Cardiac fibroblast (primary cell): Measurements from ENCODE around the gene C4orf54.

Source experiments
- DNase-seq, 2 donors: peaks; one replicate each; pipeline versions ENCODE4 v3.0.0 to v3.0.0-alpha.2; 2010; ENCODE audit warnings: low read depth in 2 of 2
- H3K4me3 ChIP-seq, 2 donors: replicated peaks in 1 of 2; 1 replicate in 1 of 2; 2 replicates in 1 of 2; pipeline ENCODE4 v1.5.1; 2011; ENCODE audit warnings: low read depth in 2 of 2, low read length in 2 of 2, mild to moderate bottlenecking in 2 of 2, moderate library complexity in 1 of 2
- TF ChIP-seq, protein P1 (sequence below): IDR thresholded peaks from one replicate; pipeline ENCODE4 v1.5.1; 2011; ENCODE audit warnings: low read depth, mild to moderate bottlenecking, low read length, inconsistent platforms

Gene C4orf54

DNA sequence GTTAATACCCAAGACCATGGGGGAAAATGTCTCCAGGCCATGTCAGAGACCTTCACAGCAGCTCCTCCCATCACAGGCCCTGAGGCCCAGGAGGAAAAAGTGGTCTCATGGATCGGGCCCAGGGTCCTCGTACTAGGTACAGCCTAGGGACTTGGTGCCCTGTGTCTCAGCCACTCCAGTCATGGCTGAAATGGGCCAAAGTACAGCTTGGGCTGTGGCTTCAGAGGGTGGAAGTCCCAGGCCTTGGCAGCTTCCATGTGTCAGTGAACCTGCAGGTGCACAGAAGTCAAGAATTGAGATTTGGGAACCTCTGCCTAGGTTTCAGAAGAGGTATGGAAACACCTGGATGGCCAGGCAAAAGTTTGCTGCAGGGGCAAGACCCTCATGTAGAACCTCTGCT is 27.6 kb upstream of the C4orf54 start:
- TF ChIP-seq, protein P1, sequence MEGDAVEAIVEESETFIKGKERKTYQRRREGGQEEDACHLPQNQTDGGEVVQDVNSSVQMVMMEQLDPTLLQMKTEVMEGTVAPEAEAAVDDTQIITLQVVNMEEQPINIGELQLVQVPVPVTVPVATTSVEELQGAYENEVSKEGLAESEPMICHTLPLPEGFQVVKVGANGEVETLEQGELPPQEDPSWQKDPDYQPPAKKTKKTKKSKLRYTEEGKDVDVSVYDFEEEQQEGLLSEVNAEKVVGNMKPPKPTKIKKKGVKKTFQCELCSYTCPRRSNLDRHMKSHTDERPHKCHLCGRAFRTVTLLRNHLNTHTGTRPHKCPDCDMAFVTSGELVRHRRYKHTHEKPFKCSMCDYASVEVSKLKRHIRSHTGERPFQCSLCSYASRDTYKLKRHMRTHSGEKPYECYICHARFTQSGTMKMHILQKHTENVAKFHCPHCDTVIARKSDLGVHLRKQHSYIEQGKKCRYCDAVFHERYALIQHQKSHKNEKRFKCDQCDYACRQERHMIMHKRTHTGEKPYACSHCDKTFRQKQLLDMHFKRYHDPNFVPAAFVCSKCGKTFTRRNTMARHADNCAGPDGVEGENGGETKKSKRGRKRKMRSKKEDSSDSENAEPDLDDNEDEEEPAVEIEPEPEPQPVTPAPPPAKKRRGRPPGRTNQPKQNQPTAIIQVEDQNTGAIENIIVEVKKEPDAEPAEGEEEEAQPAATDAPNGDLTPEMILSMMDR = no peak
- H3K4me3 ChIP-seq = no peak overlapping the region
- no peak for DNase-seq

DNA sequence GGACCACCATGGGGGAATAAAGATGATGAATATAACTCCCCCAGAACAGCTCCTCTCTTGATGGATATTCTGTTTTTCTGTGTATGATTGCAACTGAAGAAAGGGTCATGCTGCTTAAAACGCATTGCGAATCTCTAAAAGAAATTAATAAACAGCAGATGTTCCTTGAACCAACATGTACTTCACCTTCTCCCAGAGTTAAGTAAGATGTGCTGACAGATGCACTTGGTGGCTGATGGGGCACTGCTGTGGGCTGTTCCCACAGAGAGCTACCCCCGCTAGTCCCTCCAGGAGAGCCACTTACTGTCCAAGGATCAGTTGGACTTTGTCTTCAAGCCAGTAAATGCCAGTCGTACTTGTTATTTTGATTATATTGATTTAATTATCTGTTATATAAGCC is 26.3 kb upstream of the C4orf54 start:
- TF ChIP-seq, protein P1 = no peak
- no peak overlapping the region for H3K4me3 ChIP-seq
- no peak for DNase-seq

DNA sequence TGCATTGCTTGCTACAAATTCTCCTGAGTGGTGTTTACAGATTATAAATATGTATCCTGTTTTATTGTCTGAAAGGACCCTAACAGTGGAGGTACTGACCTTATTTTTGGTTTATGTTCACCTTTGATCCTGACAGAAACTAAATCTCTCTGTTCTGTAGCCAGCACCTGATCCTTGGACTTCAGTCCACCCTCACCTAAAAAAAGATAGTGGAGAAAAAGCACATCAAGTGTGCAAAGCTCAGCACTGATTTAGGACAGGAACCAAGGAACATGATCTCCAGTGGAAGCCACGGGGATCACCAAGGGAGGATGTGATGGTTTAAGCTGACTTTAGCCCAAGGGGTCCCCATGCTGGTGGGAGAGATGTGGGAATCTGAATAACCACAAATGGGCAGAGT is 22.3 kb upstream of the C4orf54 start:
- TF ChIP-seq, protein P1 = no peak
- DNase-seq = no peak
- H3K4me3 ChIP-seq = no peak overlapping the region

DNA sequence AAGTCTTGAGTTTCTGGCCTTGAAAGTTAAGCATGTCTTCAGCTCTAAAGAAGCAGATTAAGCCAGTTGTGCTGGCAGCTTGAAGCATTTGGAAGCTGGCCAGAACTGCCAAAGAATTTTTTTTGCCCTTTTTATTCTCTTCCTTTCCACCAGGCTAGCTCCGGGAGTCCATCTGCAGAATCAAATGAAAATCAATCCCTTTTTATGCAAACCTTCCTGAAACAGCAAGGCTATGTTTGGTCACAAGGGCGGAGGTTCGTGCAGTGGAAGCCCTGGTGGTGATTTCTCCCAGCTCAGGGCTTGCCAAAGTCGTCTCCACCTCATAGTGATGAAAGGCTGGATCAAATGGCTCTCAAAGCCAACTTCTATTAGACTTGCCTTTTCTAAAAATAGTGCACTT is 21.6 kb upstream of the C4orf54 start:
- H3K4me3 ChIP-seq = no peak overlapping the region
- DNase-seq = peak in 1 of 2 donors; percentile 21
- TF ChIP-seq, protein P1 = no peak

DNA sequence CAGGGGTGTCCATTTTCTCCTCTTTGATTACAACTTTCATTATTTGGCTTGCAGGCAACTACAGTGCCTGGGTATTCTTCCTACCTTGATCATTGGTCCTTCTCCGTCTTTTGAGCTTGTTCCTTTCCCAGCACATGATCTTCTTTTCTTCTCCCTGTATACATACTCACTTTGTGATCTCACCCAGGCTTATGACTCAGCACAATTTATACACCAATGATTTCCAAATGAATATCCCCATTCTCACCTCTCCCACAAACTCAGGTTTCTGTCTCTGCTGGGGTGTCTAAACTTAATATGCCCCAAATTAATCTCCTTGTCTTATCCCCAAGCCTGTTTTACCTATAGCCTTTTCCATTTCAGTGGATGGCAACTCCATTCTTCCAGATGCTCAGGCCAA is 19.5 kb upstream of the C4orf54 start:
- DNase-seq = no peak
- no peak overlapping the region for H3K4me3 ChIP-seq
- TF ChIP-seq, protein P1 = no peak

DNA sequence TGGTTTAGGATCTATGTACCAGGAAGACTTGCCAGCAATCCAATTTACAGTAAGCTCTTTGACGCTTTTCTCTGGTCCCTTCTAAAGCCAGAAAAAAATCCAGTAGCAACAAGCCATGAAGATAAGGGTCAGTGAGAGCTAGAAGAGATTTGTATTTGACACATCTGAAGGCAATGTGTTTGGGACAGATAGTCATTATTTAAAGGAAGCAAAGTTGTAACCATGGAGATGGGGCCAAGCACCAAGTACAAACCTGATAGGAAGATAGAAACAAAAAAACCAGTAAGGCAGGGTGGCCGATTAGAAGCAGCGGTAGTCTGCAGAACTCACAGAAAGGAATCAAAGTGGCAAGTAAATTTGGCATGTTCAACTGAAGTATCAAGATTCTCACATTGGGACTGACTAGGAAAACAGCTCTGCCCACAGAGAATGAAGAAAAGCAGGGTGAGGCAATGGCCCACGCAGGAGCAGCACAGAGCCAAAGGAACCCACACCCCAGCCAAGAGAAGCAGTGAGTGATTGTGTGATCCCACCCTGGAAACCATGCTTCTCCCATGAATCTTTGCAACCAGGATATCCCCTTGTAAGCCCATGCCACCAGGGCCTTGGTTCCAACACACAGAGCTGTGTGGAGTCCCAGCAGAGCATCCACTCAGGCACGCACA is 12.9 kb upstream of the C4orf54 start:
- no peak for DNase-seq
- TF ChIP-seq, protein P1 = no peak
- no peak overlapping the region for H3K4me3 ChIP-seq

DNA sequence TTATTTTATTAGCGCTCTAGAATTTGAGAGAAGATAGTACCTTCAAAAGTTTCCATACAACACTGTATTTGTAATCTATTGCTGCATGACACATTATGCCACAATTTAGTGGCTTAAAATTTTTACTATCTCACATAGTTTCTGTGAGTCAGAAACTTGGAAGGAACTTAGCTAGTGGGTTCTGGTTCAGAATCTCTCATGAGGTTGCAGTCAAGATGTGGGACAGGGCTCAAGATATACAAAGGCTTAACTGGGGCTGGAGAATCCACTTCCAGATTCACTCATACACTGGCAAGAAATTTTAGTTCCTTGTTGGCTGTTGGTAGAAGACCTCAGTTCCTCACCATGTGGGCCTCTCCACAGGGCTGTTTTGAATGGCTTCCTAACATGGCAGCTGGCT is 11.5 kb upstream of the C4orf54 start:
- DNase-seq = no peak
- TF ChIP-seq, protein P1 = no peak
- no peak overlapping the region for H3K4me3 ChIP-seq
